Measurements from ENCODE around the gene EHF. TPM values are rescaled to one million over a fixed set of nuclear protein-coding genes. Genes with fewer than 3 reads are reported as not detected.

The EHF gene
- total RNA-seq, 2 experiments from 2014 or later, result not detected

DNA sequence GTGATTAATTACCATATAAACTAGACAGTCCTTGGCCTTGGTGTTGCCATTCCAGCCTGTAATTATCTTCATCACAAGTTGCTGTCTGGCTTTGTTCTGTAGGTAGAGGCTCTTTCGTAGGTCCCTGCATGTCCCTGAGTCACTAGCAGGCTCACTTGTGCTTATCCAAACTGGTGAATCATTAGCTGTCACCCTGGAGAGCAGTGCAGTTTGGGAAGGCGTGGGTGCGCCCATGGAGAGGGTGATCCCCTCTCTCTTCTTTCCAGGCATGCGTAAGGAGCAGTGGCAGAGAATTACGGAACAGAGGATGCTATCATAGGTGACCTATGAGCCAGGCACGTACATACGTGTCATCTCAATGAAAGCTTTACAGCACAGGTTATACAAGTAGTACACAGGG is 11.0 kb upstream of the EHF start:
- Mint-ChIP-seq H3K27me3 (peaks cover 15% of the 10 kb centered on the region), H3K4me3 (no peak overlapping the region), H3K36me3 (no peaks in the 10 kb centered on the region), H3K27ac (no peak overlapping the region), H3K9me3 (no peaks in the 10 kb centered on the region), H3K4me1 (peaks cover 20% of the 10 kb centered on the region)
- no peak for DNase-seq

DNA sequence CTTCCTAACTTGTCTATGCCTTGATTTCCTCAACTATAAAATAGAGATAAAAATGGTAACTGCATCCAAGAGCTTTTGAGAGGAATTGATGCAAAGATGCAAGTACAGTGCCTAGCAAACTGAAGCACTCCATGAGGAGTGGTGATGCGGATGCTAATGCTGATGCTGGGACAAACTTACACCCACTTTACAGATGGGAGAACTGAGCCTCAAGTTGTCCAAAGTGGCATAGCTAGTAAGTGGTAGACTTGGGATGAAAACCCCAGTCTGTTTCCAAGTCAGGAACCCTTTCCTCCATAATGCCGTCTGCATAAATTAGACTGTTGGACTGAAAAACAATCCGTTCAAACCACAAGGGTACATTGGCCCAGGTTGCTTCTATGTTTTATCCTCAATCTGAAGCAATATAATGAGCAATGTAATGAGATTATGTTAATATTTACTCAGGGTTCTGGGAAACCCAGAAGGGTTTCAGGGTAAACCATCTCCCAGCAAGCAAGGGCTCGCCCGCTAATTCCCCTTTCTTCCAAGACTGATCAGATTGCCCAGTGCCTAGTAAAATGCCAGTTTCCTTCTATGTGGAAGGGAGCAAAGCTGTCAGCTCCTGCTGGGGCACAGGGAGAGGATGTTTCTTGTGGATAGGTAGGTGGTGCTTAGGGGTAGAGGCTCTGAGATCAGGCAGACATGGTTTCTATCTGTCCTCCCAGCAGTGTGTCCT is 10.4 kb upstream of the EHF start:
- H3K36me3 Mint-ChIP-seq, result no peaks in the 10 kb centered on the region
- H3K27ac Mint-ChIP-seq, result no peak overlapping the region
- H3K4me1 Mint-ChIP-seq, result peaks cover 20% of the 10 kb centered on the region
- no peak overlapping the region for H3K4me3 Mint-ChIP-seq
- no peaks in the 10 kb centered on the region for H3K9me3 Mint-ChIP-seq
- no peak for DNase-seq
- peaks cover 15% of the 10 kb centered on the region for H3K27me3 Mint-ChIP-seq

DNA sequence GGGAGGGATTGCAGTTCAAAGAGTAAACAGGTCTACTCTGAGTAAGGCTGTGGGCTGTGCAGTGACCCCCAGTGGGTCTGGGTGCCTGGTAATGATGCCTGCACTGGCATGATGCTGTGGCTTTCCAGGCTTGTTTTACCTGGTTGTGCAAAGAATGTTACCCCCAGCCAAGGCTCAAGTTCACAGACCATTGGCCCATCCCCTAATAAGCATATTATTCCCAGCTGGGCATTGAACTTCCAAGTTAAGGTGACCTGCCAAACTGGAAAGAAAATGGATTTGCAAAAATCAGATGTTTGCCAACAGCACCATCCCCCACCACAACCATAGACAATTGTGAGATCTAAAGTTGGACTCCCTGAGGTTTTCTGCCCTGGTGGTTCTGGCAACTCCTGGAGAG is 7.9 kb upstream of the EHF start:
- Mint-ChIP-seq H3K27me3 (peaks cover 19% of the 10 kb centered on the region), H3K9me3 (no peaks in the 10 kb centered on the region), H3K27ac (no peak overlapping the region), H3K4me3 (no peak overlapping the region), H3K36me3 (no peaks in the 10 kb centered on the region), H3K4me1 (peaks cover 20% of the 10 kb centered on the region)
- no peak for DNase-seq

DNA sequence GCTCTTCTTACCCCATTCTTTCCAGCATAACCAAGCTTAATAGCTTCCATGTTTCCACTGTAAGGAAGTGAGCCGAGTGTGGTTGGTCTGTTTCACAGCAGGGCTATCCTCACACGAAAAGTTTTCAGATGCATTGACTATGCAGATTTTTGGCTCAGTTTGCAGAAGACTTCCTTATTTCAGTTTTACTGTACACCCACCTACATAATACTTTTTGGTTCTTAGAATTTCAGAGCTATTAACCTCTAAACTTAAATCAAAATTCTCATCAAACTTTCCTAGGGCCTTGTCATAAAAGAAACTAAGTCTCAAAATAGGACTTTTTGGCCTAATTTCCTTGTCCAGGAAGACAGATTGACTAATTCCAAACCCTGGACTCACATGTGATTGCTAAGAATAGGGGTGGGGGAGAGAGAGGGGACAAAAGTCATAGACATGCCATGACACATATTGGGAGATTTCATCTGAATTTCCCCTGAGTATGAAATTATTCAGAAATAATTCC is 7.3 kb upstream of the EHF start:
- Mint-ChIP-seq H3K4me1 (peaks cover 20% of the 10 kb centered on the region), H3K4me3 (no peak overlapping the region), H3K27ac (no peak overlapping the region), H3K27me3 (peaks cover 19% of the 10 kb centered on the region), H3K9me3 (no peaks in the 10 kb centered on the region), H3K36me3 (no peaks in the 10 kb centered on the region)
- DNase-seq, result no peak

DNA sequence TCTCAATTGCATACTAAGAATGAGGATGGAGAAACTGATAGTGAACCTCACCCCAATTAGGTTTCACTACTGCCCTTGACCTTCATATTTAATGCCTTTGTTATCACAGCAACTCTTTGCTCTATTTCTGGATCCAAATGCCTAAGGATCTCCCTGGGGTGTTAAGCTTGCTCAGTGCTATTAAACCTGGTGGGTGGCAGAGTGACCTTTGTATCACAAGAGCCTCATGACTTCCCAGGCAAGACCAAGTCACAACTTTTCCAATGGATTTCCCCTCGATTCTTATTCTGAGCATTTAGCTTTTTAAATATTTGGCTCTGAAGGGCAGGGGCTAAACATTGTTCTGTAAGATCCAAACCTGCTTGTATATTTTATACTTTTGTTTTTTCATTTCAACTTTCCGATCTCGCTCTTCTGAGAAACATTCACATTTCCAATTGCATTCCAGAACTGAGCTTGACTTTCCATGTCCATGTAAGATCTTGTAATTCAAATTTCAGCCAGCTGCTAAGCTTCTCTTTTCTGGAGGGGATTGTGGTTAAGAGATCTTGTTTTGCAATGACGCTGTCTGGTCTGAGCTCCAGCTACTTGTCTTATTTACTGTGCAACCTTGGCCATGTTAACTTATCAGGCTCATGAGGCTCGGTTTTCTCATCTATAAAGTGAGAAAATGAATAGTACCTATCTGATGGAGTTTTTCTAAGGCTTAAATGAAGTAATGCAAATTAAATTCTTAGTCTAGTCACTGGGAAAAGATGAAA is 6.4 kb upstream of the EHF start:
- no peak overlapping the region for H3K4me3 Mint-ChIP-seq
- DNase-seq, result no peak
- no peaks in the 10 kb centered on the region for H3K9me3 Mint-ChIP-seq
- H3K27me3 Mint-ChIP-seq, result peaks cover 19% of the 10 kb centered on the region
- H3K36me3 Mint-ChIP-seq, result no peaks in the 10 kb centered on the region
- H3K4me1 Mint-ChIP-seq, result peaks cover 20% of the 10 kb centered on the region
- H3K27ac Mint-ChIP-seq, result no peak overlapping the region

DNA sequence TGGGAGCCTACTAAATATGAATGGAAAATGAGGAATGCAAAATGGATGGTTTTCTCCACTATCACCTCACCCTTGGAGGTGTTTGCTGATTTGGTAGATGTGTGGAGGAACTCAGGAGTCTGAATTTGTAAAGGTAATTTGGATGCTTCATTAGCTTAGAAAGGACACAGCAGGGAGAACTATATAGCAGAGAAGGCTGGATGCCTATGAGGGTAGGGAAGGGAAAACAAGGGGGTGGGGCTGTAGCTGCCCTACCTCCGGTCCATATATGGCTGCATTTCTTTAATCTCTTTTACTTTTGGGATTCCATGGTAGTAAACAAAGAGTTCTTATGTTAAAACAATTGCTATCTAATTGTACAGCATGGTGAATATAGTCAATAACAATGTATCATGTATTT is 4.8 kb upstream of the EHF start:
- H3K9me3 Mint-ChIP-seq, result no peaks in the 10 kb centered on the region
- DNase-seq, result no peak
- peaks cover 24% of the 10 kb centered on the region for H3K27me3 Mint-ChIP-seq
- H3K27ac Mint-ChIP-seq, result no peak overlapping the region
- H3K4me3 Mint-ChIP-seq, result no peak overlapping the region
- H3K4me1 Mint-ChIP-seq, result peaks cover 20% of the 10 kb centered on the region
- no peaks in the 10 kb centered on the region for H3K36me3 Mint-ChIP-seq

DNA sequence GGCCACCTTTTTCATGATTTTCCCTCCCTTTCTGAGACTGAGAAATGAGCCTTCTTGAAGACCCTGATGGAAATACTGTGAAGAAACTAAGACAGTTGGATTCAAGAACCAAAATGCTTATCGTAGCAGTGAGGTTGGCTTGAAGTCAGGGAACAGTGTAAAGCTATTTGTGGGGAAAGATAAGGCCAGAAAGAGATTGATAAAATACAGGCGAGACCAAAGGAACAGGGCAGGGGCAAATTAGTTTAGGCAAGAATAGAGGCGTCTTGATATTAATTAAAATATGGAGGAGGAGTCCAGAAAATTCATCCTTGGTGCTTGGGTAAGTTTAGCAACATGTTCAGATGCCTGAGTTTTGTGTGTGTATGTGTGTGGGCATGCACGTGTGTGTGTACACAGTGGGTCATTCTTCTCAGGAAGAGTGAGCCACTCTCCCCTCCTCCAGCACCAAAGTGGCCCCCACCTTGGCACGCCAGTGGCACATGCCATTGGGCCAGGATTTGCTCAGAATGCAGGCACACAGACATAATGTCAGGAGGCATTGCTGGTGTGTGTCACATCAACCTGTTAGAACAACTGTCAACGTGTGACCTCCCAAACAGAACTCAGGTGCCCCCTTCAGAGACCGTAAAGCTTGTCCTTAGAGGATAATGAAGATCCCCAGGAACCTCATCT is 3.9 kb upstream of the EHF start:
- Mint-ChIP-seq H3K27me3 (peaks cover 22% of the 10 kb centered on the region), H3K27ac (no peak overlapping the region), H3K4me1 (peaks cover 17% of the 10 kb centered on the region), H3K9me3 (no peaks in the 10 kb centered on the region), H3K36me3 (no peaks in the 10 kb centered on the region), H3K4me3 (no peak overlapping the region)
- DNase-seq, result no peak

DNA sequence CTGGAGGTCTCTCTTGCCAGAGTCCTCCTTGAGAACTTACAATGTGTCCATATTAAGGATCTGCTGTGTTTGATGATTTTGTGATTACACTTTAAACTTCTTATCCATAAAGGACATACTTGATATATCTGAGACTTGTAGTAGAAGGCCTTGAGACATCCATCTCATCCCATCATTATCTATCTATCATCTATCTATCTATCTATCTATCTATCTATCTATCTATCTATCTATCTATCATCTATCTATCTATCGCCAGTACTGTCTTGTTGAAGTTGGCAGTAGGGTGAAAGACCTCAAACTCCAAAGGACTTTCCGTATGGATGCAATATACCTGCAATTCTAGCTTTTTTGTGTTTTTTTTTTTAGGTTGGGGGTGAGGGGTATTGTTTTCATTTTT is 2.5 kb upstream of the EHF start:
- no peaks in the 10 kb centered on the region for H3K9me3 Mint-ChIP-seq
- H3K36me3 Mint-ChIP-seq, result no peaks in the 10 kb centered on the region
- no peak overlapping the region for H3K4me3 Mint-ChIP-seq
- DNase-seq, result no peak
- peaks cover 33% of the 10 kb centered on the region for H3K27me3 Mint-ChIP-seq
- H3K27ac Mint-ChIP-seq, result no peak overlapping the region
- H3K4me1 Mint-ChIP-seq, result peaks cover 13% of the 10 kb centered on the region

DNA sequence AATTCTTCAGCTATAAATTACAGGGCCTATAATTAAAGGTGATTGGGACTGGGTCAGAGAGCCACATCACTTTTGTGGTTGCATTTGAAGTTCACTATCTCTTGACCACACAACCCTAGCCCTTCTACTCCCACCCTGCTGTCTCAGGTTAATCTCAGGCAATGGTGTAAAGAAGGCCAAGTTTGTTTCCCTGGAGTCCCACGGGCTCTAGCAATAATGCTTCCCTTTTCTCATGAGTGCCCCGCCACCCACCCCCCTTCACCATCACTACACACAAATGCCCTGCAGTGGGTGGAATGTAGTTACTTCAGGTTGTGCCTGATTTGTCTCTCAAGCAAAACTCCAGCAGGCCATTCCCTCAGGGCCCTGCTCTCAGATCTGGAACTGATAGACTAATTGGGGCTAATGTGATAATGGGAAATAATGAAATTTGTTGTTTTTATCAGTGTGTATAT is 1.8 kb upstream of the EHF start:
- Mint-ChIP-seq H3K27me3 (peaks cover 38% of the 10 kb centered on the region), H3K4me1 (peaks cover 8% of the 10 kb centered on the region), H3K27ac (no peak overlapping the region), H3K36me3 (no peaks in the 10 kb centered on the region), H3K4me3 (no peak overlapping the region), H3K9me3 (no peaks in the 10 kb centered on the region)
- no peak for DNase-seq

DNA sequence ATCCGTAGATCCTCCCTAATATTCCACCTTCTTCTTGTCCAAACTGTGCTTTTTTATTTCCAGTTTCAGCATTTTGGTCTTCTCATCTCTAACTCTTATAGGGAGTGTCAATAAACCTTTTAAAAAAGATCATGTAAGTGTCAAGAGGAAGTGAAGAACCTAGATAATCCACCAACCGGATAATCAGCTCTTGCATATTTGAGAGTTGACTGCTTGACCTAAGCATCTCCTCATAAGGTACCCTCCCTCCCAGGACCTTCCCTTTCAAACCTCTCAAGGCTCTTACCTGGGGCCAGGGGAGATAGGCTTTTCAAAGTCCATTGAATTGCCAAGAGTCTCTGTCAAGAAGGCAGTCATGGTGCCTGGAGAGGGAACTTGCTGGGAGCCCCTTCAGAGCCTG is 691 bp upstream of the EHF start:
- Mint-ChIP-seq H3K4me1 (no peaks in the 10 kb centered on the region), H3K27me3 (peaks cover 39% of the 10 kb centered on the region)
- no peak for DNase-seq

DNA sequence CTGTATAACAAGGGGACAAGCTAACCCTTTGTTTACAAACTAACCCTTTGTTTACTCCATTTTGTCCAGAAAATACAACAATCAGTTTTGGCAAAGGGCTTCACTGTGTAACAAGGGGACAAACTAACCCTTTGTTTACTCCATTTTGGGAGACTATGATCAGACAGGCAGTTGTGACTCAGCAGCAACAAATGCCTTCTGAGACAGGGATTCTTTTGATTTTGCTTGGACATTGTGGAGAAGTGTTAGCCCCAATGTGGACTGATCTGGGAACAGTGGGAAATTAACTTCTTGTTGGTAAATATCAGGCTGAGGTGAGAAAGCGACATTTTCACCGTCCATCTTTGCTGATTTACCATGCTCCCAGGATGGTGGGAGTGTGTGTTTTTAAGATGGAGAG is 983 bp downstream of the EHF start:
- peaks cover 43% of the 10 kb centered on the region for H3K27me3 Mint-ChIP-seq
- H3K27ac Mint-ChIP-seq, result no peak overlapping the region
- H3K4me3 Mint-ChIP-seq, result no peak overlapping the region
- DNase-seq, result no peak
- no peaks in the 10 kb centered on the region for H3K4me1 Mint-ChIP-seq
- no peaks in the 10 kb centered on the region for H3K9me3 Mint-ChIP-seq
- H3K36me3 Mint-ChIP-seq, result no peaks in the 10 kb centered on the region

More for the DNA sequence above, 691 bp upstream of the EHF start:
- H3K27ac Mint-ChIP-seq, result no peak overlapping the region
- H3K9me3 Mint-ChIP-seq, result no peaks in the 10 kb centered on the region
- no peaks in the 10 kb centered on the region for H3K36me3 Mint-ChIP-seq
- H3K4me3 Mint-ChIP-seq, result no peak overlapping the region

DNA sequence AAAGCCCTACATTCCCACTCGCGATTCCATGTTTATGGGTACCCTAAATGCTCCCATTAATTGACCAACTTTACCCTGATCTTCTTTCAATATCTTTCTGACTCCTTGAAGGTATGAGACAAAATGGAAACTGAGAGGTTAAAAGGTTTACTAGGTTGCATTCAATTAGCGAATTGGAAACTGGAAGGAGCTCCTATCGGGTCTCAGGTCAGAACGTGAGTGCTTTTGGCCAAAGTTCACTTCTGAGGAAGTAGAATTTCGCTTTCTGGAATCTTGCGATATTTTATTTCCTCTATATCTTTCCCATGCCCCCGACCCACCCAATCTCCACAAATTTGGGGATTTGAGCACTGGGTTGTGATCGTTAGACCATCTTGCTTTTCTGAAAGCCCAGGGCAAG is 2.6 kb downstream of the EHF start:
- H3K9me3 Mint-ChIP-seq, result no peaks in the 10 kb centered on the region
- H3K4me3 Mint-ChIP-seq, result no peak overlapping the region
- H3K4me1 Mint-ChIP-seq, result no peaks in the 10 kb centered on the region
- no peak for DNase-seq
- H3K27me3 Mint-ChIP-seq, result peaks cover 43% of the 10 kb centered on the region
- no peaks in the 10 kb centered on the region for H3K36me3 Mint-ChIP-seq
- H3K27ac Mint-ChIP-seq, result no peak overlapping the region

DNA sequence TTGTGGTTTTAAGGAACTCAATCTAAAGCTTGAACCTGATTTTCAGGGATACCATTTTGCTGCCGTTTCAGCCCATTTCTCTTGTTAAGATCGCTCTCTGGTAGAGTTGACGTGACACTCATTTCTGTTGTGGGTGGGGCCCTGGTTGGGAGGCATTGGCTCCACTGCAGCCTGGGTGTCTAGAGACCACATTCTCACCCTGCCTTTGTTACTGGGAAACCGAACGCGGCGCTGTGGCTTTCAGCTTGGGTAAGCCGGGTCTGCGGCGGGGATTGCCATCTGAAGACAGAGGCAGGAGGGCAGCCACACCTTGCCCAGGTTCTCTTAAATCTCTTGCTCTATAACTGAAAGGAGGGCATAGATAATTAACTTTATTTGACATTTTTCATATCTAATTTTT is 3.2 kb downstream of the EHF start:
- H3K4me3 Mint-ChIP-seq, result no peak overlapping the region
- H3K27me3 Mint-ChIP-seq, result peaks cover 43% of the 10 kb centered on the region
- no peak overlapping the region for H3K27ac Mint-ChIP-seq
- no peaks in the 10 kb centered on the region for H3K9me3 Mint-ChIP-seq
- no peaks in the 10 kb centered on the region for H3K4me1 Mint-ChIP-seq
- no peaks in the 10 kb centered on the region for H3K36me3 Mint-ChIP-seq
- no peak for DNase-seq

DNA sequence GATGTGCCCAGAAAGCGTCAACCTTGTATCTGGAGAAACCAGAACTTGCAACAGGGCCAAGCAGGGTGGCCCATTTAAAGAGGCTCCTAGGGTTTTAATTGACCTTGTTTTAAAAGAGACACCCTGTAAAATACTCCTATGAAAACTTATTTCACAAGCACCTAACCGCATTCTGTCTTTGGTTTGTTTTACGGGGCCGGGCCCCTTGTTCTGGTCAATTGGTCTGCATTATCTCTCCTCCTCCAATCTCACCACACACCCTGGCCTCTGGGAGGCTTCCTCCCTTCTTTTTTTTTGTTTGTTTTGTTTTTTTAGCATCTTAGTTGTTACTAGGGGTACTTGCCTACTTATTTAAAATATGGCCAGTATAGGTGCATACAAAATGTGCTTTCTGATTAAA is 4.7 kb downstream of the EHF start:
- no peak for DNase-seq
- no peaks in the 10 kb centered on the region for H3K9me3 Mint-ChIP-seq
- H3K36me3 Mint-ChIP-seq, result no peaks in the 10 kb centered on the region
- no peak overlapping the region for H3K27ac Mint-ChIP-seq
- no peak overlapping the region for H3K4me3 Mint-ChIP-seq
- H3K4me1 Mint-ChIP-seq, result no peaks in the 10 kb centered on the region
- peaks cover 39% of the 10 kb centered on the region for H3K27me3 Mint-ChIP-seq

DNA sequence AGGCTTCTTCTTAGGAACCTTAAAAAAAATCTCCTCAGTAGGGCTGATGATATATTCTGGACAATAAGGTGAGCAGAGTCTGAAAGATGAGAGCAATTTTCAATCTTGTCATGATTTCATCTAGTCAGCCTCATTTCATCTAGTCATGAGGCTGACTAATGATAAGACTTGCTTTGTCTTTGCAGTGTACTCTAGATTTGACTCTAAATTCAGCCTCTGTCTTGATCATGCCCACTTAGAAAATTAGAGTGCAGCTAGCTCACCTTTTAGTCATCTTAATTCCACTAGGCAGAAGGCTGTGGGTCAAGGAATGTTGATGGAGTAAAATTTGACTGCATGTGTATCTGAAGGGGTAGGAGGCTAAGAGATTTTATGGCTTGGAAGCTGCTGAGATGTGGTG is 5.5 kb downstream of the EHF start:
- Mint-ChIP-seq H3K27me3 (peaks cover 30% of the 10 kb centered on the region), H3K36me3 (no peaks in the 10 kb centered on the region), H3K4me3 (no peak overlapping the region), H3K27ac (no peak overlapping the region), H3K9me3 (no peaks in the 10 kb centered on the region), H3K4me1 (no peaks in the 10 kb centered on the region)
- no peak for DNase-seq
